ENCODE data around the gene THEMIS.
"Not testable (repeated sequence)": the region's sequence is repeated elsewhere in the genome, so short reads cannot be mapped to it uniquely, and the experiment has no call there.

THEMIS gene

GRCh38 chr6:127725821-127726220 is 175.0 kb downstream of the THEMIS start:
- DNase-seq (ENCODE audit: low read depth) = no peak

- no peak for DNase-seq (ENCODE audit: low read depth)
These were observed 182.2 kb downstream of the THEMIS start for GRCh38 chr6:127718694-127719093.

GRCh38 chr6:127717384-127717783 is 183.5 kb downstream of the THEMIS start:
- no peak for DNase-seq (ENCODE audit: low read depth)

- peak; percentile 52 for DNase-seq (ENCODE audit: low read depth)
These were observed 184.4 kb downstream of the THEMIS start for GRCh38 chr6:127716465-127716864.

GRCh38 chr6:127710668-127711067 is 190.2 kb downstream of the THEMIS start:
- DNase-seq (ENCODE audit: low read depth) = no peak

- DNase-seq (ENCODE audit: low read depth) = no peak
These were observed 194.6 kb downstream of the THEMIS start for GRCh38 chr6:127706216-127706615.

- DNase-seq (ENCODE audit: low read depth) = no peak
These were observed 205.8 kb downstream of the THEMIS start for GRCh38 chr6:127695108-127695507.

GRCh38 chr6:127691146-127691545 is 209.7 kb downstream of the THEMIS start:
- DNase-seq (ENCODE audit: low read depth) = no peak

GRCh38 chr6:127690588-127690987 is 210.3 kb downstream of the THEMIS start:
- no peak for DNase-seq (ENCODE audit: low read depth)

GRCh38 chr6:127690092-127690491 is 210.8 kb downstream of the THEMIS start:
- peak; percentile 30 for DNase-seq (ENCODE audit: low read depth)

GRCh38 chr6:127687490-127687889 is 213.4 kb downstream of the THEMIS start:
- not testable (repeated sequence) for DNase-seq (ENCODE audit: low read depth)

- no peak for DNase-seq (ENCODE audit: low read depth)
These were observed 214.8 kb downstream of the THEMIS start for GRCh38 chr6:127686084-127686483.

GRCh38 chr6:127684501-127684900 is 216.4 kb downstream of the THEMIS start:
- no peak for DNase-seq (ENCODE audit: low read depth)

Data from fibroblast of gingiva (primary cell).